HG03060 (cell line): ENCODE measurements around the gene DRC3.

Experiments
- ATAC-seq: cut with Tn5 transposase; IDR thresholded peaks from one replicate; pipeline ENCODE4 v1.9.1; 2021; ENCODE audit warnings: low read depth, moderate number of reproducible peaks; ENCODE audit not compliant: unreplicated experiment

DRC3 gene

GRCh38 chr17:17963694-17964436 is 8.8 kb upstream of the DRC3 start:
- ATAC-seq, result no peak

GRCh38 chr17:17964710-17965109 is 8.0 kb upstream of the DRC3 start:
- no peak for ATAC-seq

- ATAC-seq, result no peak
Observed at GRCh38 chr17:17965152-17965721, 7.4 kb upstream of the DRC3 start.

- ATAC-seq, result no peak
Observed at GRCh38 chr17:17966399-17966798, 6.3 kb upstream of the DRC3 start.

- no peak for ATAC-seq
Observed at GRCh38 chr17:17970699-17971430, 1.8 kb upstream of the DRC3 start.

- ATAC-seq, result no peak
Observed at GRCh38 chr17:17971431-17972125, 1.1 kb upstream of the DRC3 start.

GRCh38 chr17:17972952-17973254 is 241 bp downstream of the DRC3 start:
- no peak for ATAC-seq

GRCh38 chr17:17975436-17975835 is 2.8 kb downstream of the DRC3 start:
- ATAC-seq, result no peak

- ATAC-seq, result no peak
Observed at GRCh38 chr17:17976931-17977570, 4.4 kb downstream of the DRC3 start.

GRCh38 chr17:17978481-17979424 is 6.1 kb downstream of the DRC3 start:
- no peak for ATAC-seq

GRCh38 chr17:17979778-17980177 is 7.1 kb downstream of the DRC3 start:
- ATAC-seq, result no peak

GRCh38 chr17:17981330-17981729 is 8.7 kb downstream of the DRC3 start:
- no peak for ATAC-seq

GRCh38 chr17:17982801-17983200 is 10.1 kb downstream of the DRC3 start:
- no peak for ATAC-seq

GRCh38 chr17:17983376-17983775 is 10.7 kb downstream of the DRC3 start:
- ATAC-seq, result no peak

GRCh38 chr17:17983776-17984175 is 11.1 kb downstream of the DRC3 start:
- ATAC-seq, result no peak

GRCh38 chr17:17985153-17985552 is 12.5 kb downstream of the DRC3 start:
- ATAC-seq, result no peak

- ATAC-seq, result no peak
Observed at GRCh38 chr17:17985555-17985954, 12.9 kb downstream of the DRC3 start.

- ATAC-seq, result no peak
Observed at GRCh38 chr17:17987187-17987896, 14.7 kb downstream of the DRC3 start.

GRCh38 chr17:17987901-17988300 is 15.2 kb downstream of the DRC3 start:
- ATAC-seq, result no peak
